H1 (cell line): ENCODE measurements around the gene DPP3. TPM values are rescaled to one million over a fixed set of nuclear protein-coding genes. Genes with fewer than 3 reads are reported as not detected.

Experiments
- ASH2L ChIP-seq: fragments of 200-600, 300-600 bp; sonication (generic); IDR thresholded peaks from one replicate; pipeline ENCODE4 v1.7.1; 2017; ENCODE audit warnings: low read length
- BACH1 ChIP-seq: IDR thresholded peaks from 2 replicates; pipeline ENCODE4 v1.6.1; 2012; ENCODE audit warnings: low read length, improper control_type of control experiment
- CEBPB ChIP-seq: IDR thresholded peaks from 2 replicates; pipeline ENCODE4 v1.6.1; 2012; ENCODE audit warnings: low read depth, low read length
- CHD2 ChIP-seq: IDR thresholded peaks from 2 replicates; pipeline ENCODE4 v1.6.1; 2012; ENCODE audit warnings: low read length, improper control_type of control experiment
- JUND ChIP-seq: IDR thresholded peaks from 2 replicates; pipeline ENCODE4 v1.6.1; 2011; ENCODE audit warnings: mild to moderate bottlenecking, improper control_type of control experiment, low read length
- KDM4A ChIP-seq: IDR thresholded peaks from one replicate; pipeline ENCODE4 v1.7.1; 2012; ENCODE audit warnings: low read depth, mild to moderate bottlenecking, moderate library complexity, low read length, inconsistent platforms; ENCODE audit not compliant: severe bottlenecking
- POLR2A ChIP-seq, 2 experiments: IDR thresholded peaks; 1 replicate in 1 of 2; 2 replicates in 1 of 2; pipeline ENCODE4 v1.6.1; 2011; ENCODE audit warnings: low read depth in 2 of 2, low read length in 2 of 2, mild to moderate bottlenecking in 2 of 2; ENCODE audit errors: control extremely low read depth in 1 of 2
- USF2 ChIP-seq: IDR thresholded peaks from 2 replicates; pipeline ENCODE4 v1.6.1; 2011; ENCODE audit warnings: low read length, improper control_type of control experiment
- polyA plus RNA-seq, 7 experiments: library from polyadenylated mRNA; depleted of rRNA in 3 of 7; stranded (reverse) in 5 of 7; unstranded in 2 of 7; fragments of >200 nt in 5 of 7; fragments of 200-250 nt in 2 of 7; gene quantifications; 1 replicate in 5 of 7; 2 replicates in 1 of 7; 4 replicates in 1 of 7; pipeline versions ENCODE4 v1.2.1 to v1.2.3, GENCODE V29; 2011 to 2013; ENCODE audit warnings: missing spikeins in 2 of 7, mixed read lengths in 2 of 7
- total RNA-seq: library from RNA; stranded (reverse); fragmentation: NEBNext Ultra II Directional; extraction: Animal tissue kit (Norgen Biotek cat#: 25700); gene quantifications from 2 replicates; pipeline ENCODE4 v1.2.1, GENCODE V29; 2021
- TF ChIP-seq, protein P1 (sequence below): fragments of 300-600 bp; sonication (generic); IDR thresholded peaks from 2 replicates; pipeline ENCODE4 v1.7.1; 2012; ENCODE audit warnings: low read length, moderate library complexity, mild to moderate bottlenecking, inconsistent platforms; ENCODE audit not compliant: insufficient replicate concordance

The DPP3 gene
- total and polyA plus RNA-seq, 2 of the 8 experiments (the other 6 are each of a cell fraction or from before 2014, with no cell fraction given): 75.1 to 82.7 TPM

DNA sequence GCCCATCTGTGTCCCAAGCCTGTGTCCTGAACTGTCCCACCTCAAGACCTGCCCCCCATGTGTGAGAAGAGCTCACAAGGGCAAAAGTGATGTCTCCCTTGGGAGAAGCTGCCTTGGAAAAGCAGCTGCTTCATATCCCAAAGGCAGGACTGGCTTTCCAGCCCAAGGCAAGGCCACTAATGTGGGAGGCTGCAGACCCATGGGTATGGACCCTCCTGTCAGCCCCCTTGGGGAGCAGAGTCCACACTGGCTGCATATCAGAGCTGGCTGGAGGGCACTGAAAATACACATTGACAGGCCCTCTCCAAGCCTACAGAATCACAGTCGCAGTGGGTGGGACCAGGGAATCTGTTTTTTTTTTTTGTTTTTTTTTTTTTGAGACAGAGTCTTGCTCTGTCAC lies 10.8 kb upstream of the DPP3 start (continued):
- TF ChIP-seq, protein P1, sequence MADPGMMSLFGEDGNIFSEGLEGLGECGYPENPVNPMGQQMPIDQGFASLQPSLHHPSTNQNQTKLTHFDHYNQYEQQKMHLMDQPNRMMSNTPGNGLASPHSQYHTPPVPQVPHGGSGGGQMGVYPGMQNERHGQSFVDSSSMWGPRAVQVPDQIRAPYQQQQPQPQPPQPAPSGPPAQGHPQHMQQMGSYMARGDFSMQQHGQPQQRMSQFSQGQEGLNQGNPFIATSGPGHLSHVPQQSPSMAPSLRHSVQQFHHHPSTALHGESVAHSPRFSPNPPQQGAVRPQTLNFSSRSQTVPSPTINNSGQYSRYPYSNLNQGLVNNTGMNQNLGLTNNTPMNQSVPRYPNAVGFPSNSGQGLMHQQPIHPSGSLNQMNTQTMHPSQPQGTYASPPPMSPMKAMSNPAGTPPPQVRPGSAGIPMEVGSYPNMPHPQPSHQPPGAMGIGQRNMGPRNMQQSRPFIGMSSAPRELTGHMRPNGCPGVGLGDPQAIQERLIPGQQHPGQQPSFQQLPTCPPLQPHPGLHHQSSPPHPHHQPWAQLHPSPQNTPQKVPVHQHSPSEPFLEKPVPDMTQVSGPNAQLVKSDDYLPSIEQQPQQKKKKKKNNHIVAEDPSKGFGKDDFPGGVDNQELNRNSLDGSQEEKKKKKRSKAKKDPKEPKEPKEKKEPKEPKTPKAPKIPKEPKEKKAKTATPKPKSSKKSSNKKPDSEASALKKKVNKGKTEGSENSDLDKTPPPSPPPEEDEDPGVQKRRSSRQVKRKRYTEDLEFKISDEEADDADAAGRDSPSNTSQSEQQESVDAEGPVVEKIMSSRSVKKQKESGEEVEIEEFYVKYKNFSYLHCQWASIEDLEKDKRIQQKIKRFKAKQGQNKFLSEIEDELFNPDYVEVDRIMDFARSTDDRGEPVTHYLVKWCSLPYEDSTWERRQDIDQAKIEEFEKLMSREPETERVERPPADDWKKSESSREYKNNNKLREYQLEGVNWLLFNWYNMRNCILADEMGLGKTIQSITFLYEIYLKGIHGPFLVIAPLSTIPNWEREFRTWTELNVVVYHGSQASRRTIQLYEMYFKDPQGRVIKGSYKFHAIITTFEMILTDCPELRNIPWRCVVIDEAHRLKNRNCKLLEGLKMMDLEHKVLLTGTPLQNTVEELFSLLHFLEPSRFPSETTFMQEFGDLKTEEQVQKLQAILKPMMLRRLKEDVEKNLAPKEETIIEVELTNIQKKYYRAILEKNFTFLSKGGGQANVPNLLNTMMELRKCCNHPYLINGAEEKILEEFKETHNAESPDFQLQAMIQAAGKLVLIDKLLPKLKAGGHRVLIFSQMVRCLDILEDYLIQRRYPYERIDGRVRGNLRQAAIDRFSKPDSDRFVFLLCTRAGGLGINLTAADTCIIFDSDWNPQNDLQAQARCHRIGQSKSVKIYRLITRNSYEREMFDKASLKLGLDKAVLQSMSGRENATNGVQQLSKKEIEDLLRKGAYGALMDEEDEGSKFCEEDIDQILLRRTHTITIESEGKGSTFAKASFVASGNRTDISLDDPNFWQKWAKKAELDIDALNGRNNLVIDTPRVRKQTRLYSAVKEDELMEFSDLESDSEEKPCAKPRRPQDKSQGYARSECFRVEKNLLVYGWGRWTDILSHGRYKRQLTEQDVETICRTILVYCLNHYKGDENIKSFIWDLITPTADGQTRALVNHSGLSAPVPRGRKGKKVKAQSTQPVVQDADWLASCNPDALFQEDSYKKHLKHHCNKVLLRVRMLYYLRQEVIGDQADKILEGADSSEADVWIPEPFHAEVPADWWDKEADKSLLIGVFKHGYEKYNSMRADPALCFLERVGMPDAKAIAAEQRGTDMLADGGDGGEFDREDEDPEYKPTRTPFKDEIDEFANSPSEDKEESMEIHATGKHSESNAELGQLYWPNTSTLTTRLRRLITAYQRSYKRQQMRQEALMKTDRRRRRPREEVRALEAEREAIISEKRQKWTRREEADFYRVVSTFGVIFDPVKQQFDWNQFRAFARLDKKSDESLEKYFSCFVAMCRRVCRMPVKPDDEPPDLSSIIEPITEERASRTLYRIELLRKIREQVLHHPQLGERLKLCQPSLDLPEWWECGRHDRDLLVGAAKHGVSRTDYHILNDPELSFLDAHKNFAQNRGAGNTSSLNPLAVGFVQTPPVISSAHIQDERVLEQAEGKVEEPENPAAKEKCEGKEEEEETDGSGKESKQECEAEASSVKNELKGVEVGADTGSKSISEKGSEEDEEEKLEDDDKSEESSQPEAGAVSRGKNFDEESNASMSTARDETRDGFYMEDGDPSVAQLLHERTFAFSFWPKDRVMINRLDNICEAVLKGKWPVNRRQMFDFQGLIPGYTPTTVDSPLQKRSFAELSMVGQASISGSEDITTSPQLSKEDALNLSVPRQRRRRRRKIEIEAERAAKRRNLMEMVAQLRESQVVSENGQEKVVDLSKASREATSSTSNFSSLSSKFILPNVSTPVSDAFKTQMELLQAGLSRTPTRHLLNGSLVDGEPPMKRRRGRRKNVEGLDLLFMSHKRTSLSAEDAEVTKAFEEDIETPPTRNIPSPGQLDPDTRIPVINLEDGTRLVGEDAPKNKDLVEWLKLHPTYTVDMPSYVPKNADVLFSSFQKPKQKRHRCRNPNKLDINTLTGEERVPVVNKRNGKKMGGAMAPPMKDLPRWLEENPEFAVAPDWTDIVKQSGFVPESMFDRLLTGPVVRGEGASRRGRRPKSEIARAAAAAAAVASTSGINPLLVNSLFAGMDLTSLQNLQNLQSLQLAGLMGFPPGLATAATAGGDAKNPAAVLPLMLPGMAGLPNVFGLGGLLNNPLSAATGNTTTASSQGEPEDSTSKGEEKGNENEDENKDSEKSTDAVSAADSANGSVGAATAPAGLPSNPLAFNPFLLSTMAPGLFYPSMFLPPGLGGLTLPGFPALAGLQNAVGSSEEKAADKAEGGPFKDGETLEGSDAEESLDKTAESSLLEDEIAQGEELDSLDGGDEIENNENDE: no peak
- TF ChIP-seq USF2 (no peak), CHD2 (no peak), JUND (no peak), KDM4A (no peak), POLR2A (IDR thresholded peaks at IDR 0.05; ENCODE audit: control extremely low read depth in 1 of 2, low read depth in 2 of 2, low read length in 2 of 2) (no peak), ASH2L (no peak), CEBPB (no peak), BACH1 (no peak)
